Small intestine (tissue), 7 donors: ENCODE data around the gene ABHD1. TPM values are rescaled to one million over a fixed set of nuclear protein-coding genes. Genes with fewer than 3 reads are reported as not detected.
A peak's percentile ranks its signal among the peaks of the same experiment; 100 is the strongest.

ENCODE experiments used
- DNase-seq, 2 donors: peaks; one replicate each; pipeline versions ENCODE4 v3.0.0 to v3.0.0-alpha.2; 2013
- FAIRE-seq: peaks from 2 replicates; lab custom pipeline; 2012; peaks lifted over from hg19 to GRCh38; lab: Jason Lieb, UNC
- H3K27ac ChIP-seq, 3 donors: one replicate each; pipeline ENCODE4 v1.5.1; 2013; ENCODE audit warnings: low read length in 2 of 3, mild to moderate bottlenecking in 2 of 3, control low read depth in 1 of 3, inconsistent platforms in 1 of 3, low read depth in 1 of 3, moderate library complexity in 1 of 3
- H3K27me3 ChIP-seq, 3 donors: one replicate each; pipeline ENCODE4 v1.6.1; 2013; ENCODE audit warnings: low read length in 3 of 3, inconsistent platforms in 1 of 3; ENCODE audit not compliant: control insufficient read depth in 3 of 3, insufficient read depth in 3 of 3
- H3K36me3 ChIP-seq, 3 donors: one replicate each; pipeline ENCODE4 v1.6.1; 2013; ENCODE audit warnings: low read length in 3 of 3, inconsistent platforms in 1 of 3, low read depth in 1 of 3, mild to moderate bottlenecking in 1 of 3, moderate library complexity in 1 of 3; ENCODE audit not compliant: control insufficient read depth in 3 of 3, insufficient read depth in 2 of 3
- H3K4me1 ChIP-seq, 3 donors: one replicate each; pipeline ENCODE4 v1.6.1; 2013; ENCODE audit warnings: low read length in 2 of 3, inconsistent platforms in 1 of 3, low read depth in 1 of 3, mild to moderate bottlenecking in 1 of 3, moderate library complexity in 1 of 3; ENCODE audit not compliant: control insufficient read depth in 3 of 3, insufficient read depth in 2 of 3
- H3K4me3 ChIP-seq, 3 donors: one replicate each; pipeline ENCODE4 v1.5.1; 2013; ENCODE audit warnings: low read length in 3 of 3, control low read depth in 1 of 3, inconsistent platforms in 1 of 3, low read depth in 1 of 3, mild to moderate bottlenecking in 1 of 3, moderate library complexity in 1 of 3
- H3K9me3 ChIP-seq, 2 donors: one replicate each; pipeline ENCODE4 v1.6.1; 2013; ENCODE audit warnings: low read depth in 1 of 2, low read length in 1 of 2; ENCODE audit not compliant: control insufficient read depth in 2 of 2, insufficient read depth in 1 of 2
- WGBS, 3 donors: extraction: QIAGEN DNeasy Blood & Tissue Kit; methylation state at CpG; one replicate each; pipeline ENCODE4 v1.1.7; 2013; 5-methylcytosine and 5-hydroxymethylcytosine counted together
- polyA plus RNA-seq, 4 donors: library from polyadenylated mRNA; stranded (reverse) in 3 of 4; unstranded in 1 of 4; fragments of 200-250 nt in 3 of 4; fragments of 120-200 nt in 1 of 4; gene quantifications; one replicate each; pipeline versions ENCODE4 v1.2.1 to v1.2.3, GENCODE V29; 2013
- donor health status: healthy with polysubstance abuse.
- donor health status: control.
- donor health status: control.
- donor health status: Bipolar disorder and iron deficiency.
- donor health status: healthy.

The ABHD1 gene
- polyA plus RNA-seq, 4 donors = 0.25 to 1.1 TPM; not detected in 2

GRCh38 chr2:27096748-27097297 lies 26.8 kb upstream of the ABHD1 start:
- Histone ChIP-seq H3K9me3 (no peaks in the 10 kb centered on the region), H3K27me3 (no peaks in the 10 kb centered on the region), H3K27ac (peak overlapping the region in 1 of 3 donors; percentile 14), H3K4me1 (peaks cover 0 to 49% (median 11%) of the 10 kb centered on the region in 3 donors), H3K36me3 (peaks cover 2 to 91% (median 26%) of the 10 kb centered on the region in 3 donors), H3K4me3 (no peak overlapping the region)
- DNase-seq = no peak
- WGBS, 3 donors = 63 to 73% (median 63%) methylated on average over 3 of the region's 3 CpGs
- no peak for FAIRE-seq

DNA sequence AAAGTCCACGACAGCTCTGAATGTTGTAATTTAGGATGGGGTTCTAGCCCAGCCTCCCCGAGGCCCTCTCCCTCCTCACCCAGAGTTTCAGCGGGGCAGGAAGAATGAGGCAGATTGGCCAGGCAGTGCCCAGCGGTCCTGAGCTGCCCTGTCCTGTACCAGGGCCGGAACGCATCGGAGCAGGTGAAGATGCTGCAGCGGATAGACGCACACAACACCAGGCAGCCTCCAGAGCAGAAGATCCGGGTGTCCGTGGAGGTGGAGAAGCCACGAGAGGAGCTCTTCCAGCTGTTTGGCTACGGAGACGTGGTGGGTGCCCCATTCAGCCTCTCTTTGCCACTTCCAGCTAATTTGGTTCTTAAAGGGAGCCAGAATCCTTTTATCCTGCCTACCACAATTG lies 26.3 kb upstream of the ABHD1 start:
- no peak for DNase-seq
- H3K36me3 ChIP-seq = peaks cover 2 to 91% (median 26%) of the 10 kb centered on the region in 3 donors
- H3K9me3 ChIP-seq = no peaks in the 10 kb centered on the region
- no peak overlapping the region for H3K4me3 ChIP-seq
- H3K27me3 ChIP-seq = no peaks in the 10 kb centered on the region
- 88 to 90% (median 89%) methylated on average over 12 to 14 of the region's 14 CpGs for WGBS, 3 donors
- peak overlapping the region in 1 of 3 donors; percentile 14 for H3K27ac ChIP-seq
- H3K4me1 ChIP-seq = peaks cover 0 to 43% (median 11%) of the 10 kb centered on the region in 3 donors
- FAIRE-seq = no peak

DNA sequence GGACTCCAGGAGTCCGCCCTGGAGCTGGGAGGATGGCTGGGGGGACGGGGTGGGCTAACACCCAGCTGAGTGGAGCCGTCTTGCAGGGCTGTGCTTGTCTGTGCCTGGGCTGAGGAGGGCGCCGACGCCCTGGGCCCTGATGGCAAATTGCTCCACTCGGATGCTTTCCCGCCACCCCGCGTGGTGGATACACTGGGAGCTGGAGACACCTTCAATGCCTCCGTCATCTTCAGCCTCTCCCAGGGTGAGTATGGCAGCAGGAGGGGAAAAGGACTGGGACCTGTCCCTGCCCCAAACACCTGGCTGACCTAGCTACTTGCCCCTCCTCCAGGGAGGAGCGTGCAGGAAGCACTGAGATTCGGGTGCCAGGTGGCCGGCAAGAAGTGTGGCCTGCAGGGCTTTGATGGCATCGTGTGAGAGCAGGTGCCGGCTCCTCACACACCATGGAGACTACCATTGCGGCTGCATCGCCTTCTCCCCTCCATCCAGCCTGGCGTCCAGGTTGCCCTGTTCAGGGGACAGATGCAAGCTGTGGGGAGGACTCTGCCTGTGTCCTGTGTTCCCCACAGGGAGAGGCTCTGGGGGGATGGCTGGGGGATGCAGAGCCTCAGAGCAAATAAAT lies 24.2 kb upstream of the ABHD1 start:
- WGBS, 3 donors = 91 to 93% (median 93%) methylated on average over 13 to 19 of the region's 19 CpGs
- FAIRE-seq (no peak), DNase-seq (no peak)
- no peak overlapping the region for H3K27ac ChIP-seq
- no peaks in the 10 kb centered on the region for H3K9me3 ChIP-seq
- H3K27me3 ChIP-seq = no peaks in the 10 kb centered on the region
- peaks cover 0 to 22% (median 9%) of the 10 kb centered on the region in 3 donors for H3K4me1 ChIP-seq
- no peak overlapping the region for H3K4me3 ChIP-seq
- H3K36me3 ChIP-seq = peaks cover 2 to 79% (median 26%) of the 10 kb centered on the region in 3 donors

DNA sequence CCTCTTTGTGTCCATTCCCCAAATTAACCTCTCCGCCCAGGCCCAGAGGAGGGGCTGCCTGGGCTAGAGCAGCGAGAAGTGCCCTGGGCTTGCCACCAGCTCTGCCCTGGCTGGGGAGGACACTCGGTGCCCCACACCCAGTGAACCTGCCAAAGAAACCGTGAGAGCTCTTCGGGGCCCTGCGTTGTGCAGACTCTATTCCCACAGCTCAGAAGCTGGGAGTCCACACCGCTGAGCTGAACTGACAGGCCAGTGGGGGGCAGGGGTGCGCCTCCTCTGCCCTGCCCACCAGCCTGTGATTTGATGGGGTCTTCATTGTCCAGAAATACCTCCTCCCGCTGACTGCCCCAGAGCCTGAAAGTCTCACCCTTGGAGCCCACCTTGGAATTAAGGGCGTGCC lies 23.6 kb upstream of the ABHD1 start:
- DNase-seq (no peak), FAIRE-seq (no peak)
- H3K36me3 ChIP-seq = peaks cover 2 to 73% (median 26%) of the 10 kb centered on the region in 3 donors
- H3K27me3 ChIP-seq = no peaks in the 10 kb centered on the region
- H3K4me3 ChIP-seq = no peak overlapping the region
- peaks cover 0 to 17% (median 4%) of the 10 kb centered on the region in 3 donors for H3K4me1 ChIP-seq
- H3K27ac ChIP-seq = no peak overlapping the region
- no peaks in the 10 kb centered on the region for H3K9me3 ChIP-seq
- WGBS, 3 donors = 87 to 90% (median 88%) methylated on average over 10 of the region's 10 CpGs

DNA sequence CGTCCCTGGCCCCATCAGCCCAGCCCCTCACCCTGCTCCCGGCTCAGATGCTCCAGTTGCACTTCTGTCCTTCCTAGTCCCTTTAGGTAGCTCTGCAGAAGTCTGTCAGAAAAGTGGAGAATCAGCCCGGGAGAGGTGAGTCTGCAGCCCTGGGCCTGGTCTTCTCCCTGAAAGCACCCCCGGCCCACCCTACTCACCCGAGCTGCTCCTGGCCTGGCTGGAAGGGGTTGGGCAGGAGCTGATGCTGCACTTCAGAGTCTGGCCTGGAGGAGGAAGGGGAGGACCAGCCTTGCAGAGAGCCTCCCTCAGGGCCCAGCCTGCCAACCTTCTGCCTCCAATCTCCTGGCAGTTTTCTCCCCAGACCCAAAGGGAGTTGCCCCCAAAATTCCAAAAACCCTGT lies 21.3 kb upstream of the ABHD1 start:
- Histone ChIP-seq H3K27ac (no peak overlapping the region), H3K4me3 (no peak overlapping the region), H3K9me3 (no peaks in the 10 kb centered on the region), H3K4me1 (no peaks in the 10 kb centered on the region), H3K27me3 (no peaks in the 10 kb centered on the region), H3K36me3 (peaks cover 2 to 53% (median 17%) of the 10 kb centered on the region in 3 donors)
- FAIRE-seq (no peak), DNase-seq (no peak)
- WGBS, 3 donors = 74 to 87% (median 83%) methylated on average over 5 of the region's 5 CpGs

GRCh38 chr2:27105981-27106380 lies 17.6 kb upstream of the ABHD1 start:
- WGBS, 3 donors = 65 to 75% (median 69%) methylated on average over 3 of the region's 3 CpGs
- Histone ChIP-seq H3K4me3 (no peak overlapping the region), H3K27me3 (no peaks in the 10 kb centered on the region), H3K36me3 (peaks cover 0 to 18% (median 0%) of the 10 kb centered on the region in 3 donors), H3K27ac (no peak overlapping the region), H3K9me3 (no peaks in the 10 kb centered on the region), H3K4me1 (no peaks in the 10 kb centered on the region)
- DNase-seq (no peak), FAIRE-seq (no peak)

DNA sequence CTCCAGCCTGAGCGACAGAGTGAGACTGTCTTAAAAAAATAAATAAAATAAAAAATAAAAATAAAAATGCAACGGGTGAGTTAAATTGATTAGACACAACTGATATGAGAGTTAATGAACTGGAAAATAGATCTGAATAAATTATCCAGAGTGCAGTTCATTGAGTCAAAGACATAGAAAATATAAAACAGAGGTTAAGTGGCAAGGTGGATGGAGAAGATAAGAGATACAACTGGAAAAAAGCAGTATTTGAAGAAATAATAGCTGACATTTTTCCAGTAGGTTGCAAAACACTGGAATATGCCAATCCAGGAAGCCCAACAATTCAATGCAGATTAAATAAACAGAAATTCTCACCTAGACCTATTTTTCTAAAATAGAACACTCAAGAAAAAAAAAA lies 15.4 kb upstream of the ABHD1 start:
- Histone ChIP-seq H3K4me3 (no peak overlapping the region), H3K27ac (no peak overlapping the region), H3K27me3 (no peaks in the 10 kb centered on the region), H3K36me3 (no peaks in the 10 kb centered on the region), H3K4me1 (no peaks in the 10 kb centered on the region), H3K9me3 (no peaks in the 10 kb centered on the region)
- FAIRE-seq (no peak), DNase-seq (no peak)
- WGBS, 3 donors = 76 to 87% (median 77%) methylated on average over 2 of the region's 2 CpGs

DNA sequence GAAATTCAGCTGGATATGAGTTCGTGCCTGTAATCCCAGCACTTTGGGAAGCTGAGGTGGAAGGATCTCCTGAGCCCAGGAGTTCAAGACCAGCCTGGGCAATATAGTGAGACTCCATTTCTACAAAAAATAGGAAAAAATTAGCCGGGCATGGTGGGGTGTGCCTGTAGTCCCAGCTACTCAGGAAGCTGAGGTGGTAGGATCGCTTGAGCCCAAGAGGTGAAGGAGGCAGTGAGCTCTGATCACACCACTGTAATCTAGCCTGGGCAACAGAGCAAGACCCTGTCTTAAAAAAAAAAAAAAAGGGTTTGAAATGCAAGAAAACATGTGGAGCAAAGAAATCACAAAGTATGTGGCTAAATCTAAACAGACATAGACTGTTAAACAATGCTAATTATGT lies 14.5 kb upstream of the ABHD1 start:
- no peak for FAIRE-seq
- Histone ChIP-seq H3K4me3 (no peak overlapping the region), H3K4me1 (no peaks in the 10 kb centered on the region), H3K27ac (no peak overlapping the region), H3K36me3 (no peaks in the 10 kb centered on the region), H3K9me3 (no peaks in the 10 kb centered on the region), H3K27me3 (no peaks in the 10 kb centered on the region)
- DNase-seq = no peak
- WGBS, 3 donors = 91 to 97% (median 93%) methylated on average over 3 of the region's 3 CpGs
